ENCODE results near the gene RNASE9. TPM values are rescaled to one million over a fixed set of nuclear protein-coding genes. Genes with fewer than 3 reads are reported as not detected.

Gene RNASE9
- total RNA-seq, 4 donors from 2014 or later = not detected

- peaks cover 0 to 2% (median 0%) of the 10 kb centered on the region in 3 donors for H3K27me3 ChIP-seq
- TF ChIP-seq CTCF (IDR thresholded peaks at IDR 0.05 in 4 of 5, conservative IDR thresholded peaks at IDR 0.05 in 1 of 5) (peak; percentile 24 to 68 (median 40)), POLR2A (IDR thresholded peaks at IDR 0.05) (no peak)
- no peak overlapping the region for H3K27ac ChIP-seq
- in situ Hi-C loops (cut with MboI; ENCODE audit: low sequenced_read_pairs in 4 of 4) (loop anchor here in 2 of 4 donors (5.0 to 10.0 kb wide), 2 partner anchors 161 to 164 kb away; no protein-coding TSS in a partner anchor), intact Hi-C loops (cut with DNase I; ENCODE audit: low total_unique reads) (loop anchor here (1.0 to 2.0 kb wide), 2 partner anchors 78 to 160 kb away; no protein-coding TSS in a partner anchor)
- no peaks in the 10 kb centered on the region for H3K4me1 ChIP-seq
- H3K36me3 ChIP-seq = no peaks in the 10 kb centered on the region
- no peak overlapping the region for H3K4me3 ChIP-seq
- no peaks in the 10 kb centered on the region for H3K9me3 ChIP-seq
- DNase-seq = peak; percentile 33 to 47
- peak; percentile 50 to 58 for ATAC-seq
Observed at GRCh38 chr14:20530771-20531571, 29.9 kb downstream of the RNASE9 start.

- ATAC-seq (no peak), DNase-seq (no peak)
- in situ Hi-C loops (cut with MboI; ENCODE audit: low sequenced_read_pairs in 4 of 4) (loop anchor here in 2 of 4 donors (5.0 to 10.0 kb wide), 2 partner anchors 162 to 165 kb away; no protein-coding TSS in a partner anchor), intact Hi-C loops (cut with DNase I; ENCODE audit: low total_unique reads) (loop anchor here (2.0 kb wide), 1 partner anchor 161 kb away; no protein-coding TSS in a partner anchor)
- Histone ChIP-seq H3K9me3 (no peaks in the 10 kb centered on the region), H3K27me3 (peaks cover 0 to 2% (median 0%) of the 10 kb centered on the region in 3 donors), H3K4me3 (no peak overlapping the region), H3K27ac (no peak overlapping the region), H3K4me1 (no peaks in the 10 kb centered on the region), H3K36me3 (no peaks in the 10 kb centered on the region)
- TF ChIP-seq CTCF (IDR thresholded peaks at IDR 0.05 in 4 of 5, conservative IDR thresholded peaks at IDR 0.05 in 1 of 5) (no peak), POLR2A (IDR thresholded peaks at IDR 0.05) (no peak)
Observed at GRCh38 chr14:20529806-20530205, 31.0 kb downstream of the RNASE9 start.

GRCh38 chr14:20524027-20524426 lies 36.8 kb downstream of the RNASE9 start:
- H3K27me3 ChIP-seq = peaks cover 0 to 2% (median 0%) of the 10 kb centered on the region in 3 donors
- no peaks in the 10 kb centered on the region for H3K9me3 ChIP-seq
- H3K4me3 ChIP-seq = no peak overlapping the region
- TF ChIP-seq CTCF (IDR thresholded peaks at IDR 0.05 in 4 of 5, conservative IDR thresholded peaks at IDR 0.05 in 1 of 5) = no peak
- no peak for TF ChIP-seq POLR2A (IDR thresholded peaks at IDR 0.05)
- in situ Hi-C loops (cut with MboI; ENCODE audit: low sequenced_read_pairs in 4 of 4) = no loop called here
- no peak for ATAC-seq
- no peaks in the 10 kb centered on the region for H3K4me1 ChIP-seq
- H3K27ac ChIP-seq = no peak overlapping the region
- H3K36me3 ChIP-seq = no peaks in the 10 kb centered on the region
- no peak for DNase-seq
- intact Hi-C loops (cut with DNase I; ENCODE audit: low total_unique reads) = no loop called here

DNA sequence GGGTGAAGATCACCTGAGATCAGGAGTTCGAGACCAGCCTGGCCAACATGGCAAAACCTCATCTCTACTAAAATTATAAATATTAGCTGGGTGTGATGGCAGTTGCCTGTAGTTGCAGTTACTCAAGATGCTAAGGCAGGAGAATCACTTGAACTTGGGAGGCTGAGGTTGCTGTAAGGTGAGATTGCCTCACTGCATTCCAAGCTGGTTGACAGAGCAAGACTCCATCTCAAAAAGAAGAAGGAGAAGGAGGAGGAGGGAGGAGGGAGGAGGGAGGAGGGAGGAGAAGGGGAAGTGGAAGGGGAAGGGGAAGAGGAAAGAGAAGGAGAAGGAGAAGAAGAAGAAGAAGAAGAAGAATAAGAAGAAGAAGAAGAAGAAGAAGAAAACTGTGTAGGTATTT lies 38.5 kb downstream of the RNASE9 start:
- TF ChIP-seq POLR2A (IDR thresholded peaks at IDR 0.05) (no peak), CTCF (IDR thresholded peaks at IDR 0.05 in 4 of 5, conservative IDR thresholded peaks at IDR 0.05 in 1 of 5) (no peak)
- no peaks in the 10 kb centered on the region for H3K4me1 ChIP-seq
- no peak overlapping the region for H3K4me3 ChIP-seq
- H3K9me3 ChIP-seq = no peaks in the 10 kb centered on the region
- ATAC-seq = no peak
- in situ Hi-C loops (cut with MboI; ENCODE audit: low sequenced_read_pairs in 4 of 4) = no loop called here
- no peaks in the 10 kb centered on the region for H3K36me3 ChIP-seq
- DNase-seq = no peak
- no peaks in the 10 kb centered on the region for H3K27me3 ChIP-seq
- intact Hi-C loops (cut with DNase I; ENCODE audit: low total_unique reads) = no loop called here
- H3K27ac ChIP-seq = no peak overlapping the region
